ENCODE data around the gene LTBP1. TPM values are rescaled to one million over a fixed set of nuclear protein-coding genes. Genes with fewer than 3 reads are reported as not detected.
"Not testable (repeated sequence)": the region's sequence is repeated elsewhere in the genome, so short reads cannot be mapped to it uniquely, and the experiment has no call there.

Gene LTBP1
- total and polyA plus RNA-seq, 2 donors (not counting 1 experiment from before 2014, with no cell fraction given): 0.69 TPM; not detected in 1

DNA sequence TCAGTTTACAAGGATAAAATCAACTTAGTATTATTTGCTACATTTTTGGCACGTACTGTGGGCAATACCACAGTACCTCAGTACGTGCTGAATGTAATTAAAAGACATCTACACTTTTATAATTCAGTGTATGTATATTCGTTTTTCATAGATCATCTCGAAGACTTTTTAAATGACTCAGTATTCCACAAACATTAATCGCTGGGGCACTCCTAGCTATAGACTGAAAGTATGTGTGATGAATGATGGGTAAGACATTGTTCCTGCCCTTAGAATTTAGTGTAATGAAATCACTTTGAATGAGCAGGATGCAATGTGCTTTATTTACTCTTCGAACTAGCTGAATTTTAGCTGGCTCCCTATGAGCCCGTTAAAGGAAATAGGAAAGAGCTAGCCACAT lies 284.1 kb downstream of the LTBP1 start:
- no peak overlapping the region for H3K27ac ChIP-seq (ENCODE audit: low read length in 2 of 2)
- DNase-seq: no peak
- CTCF ChIA-PET: no interaction called here

DNA sequence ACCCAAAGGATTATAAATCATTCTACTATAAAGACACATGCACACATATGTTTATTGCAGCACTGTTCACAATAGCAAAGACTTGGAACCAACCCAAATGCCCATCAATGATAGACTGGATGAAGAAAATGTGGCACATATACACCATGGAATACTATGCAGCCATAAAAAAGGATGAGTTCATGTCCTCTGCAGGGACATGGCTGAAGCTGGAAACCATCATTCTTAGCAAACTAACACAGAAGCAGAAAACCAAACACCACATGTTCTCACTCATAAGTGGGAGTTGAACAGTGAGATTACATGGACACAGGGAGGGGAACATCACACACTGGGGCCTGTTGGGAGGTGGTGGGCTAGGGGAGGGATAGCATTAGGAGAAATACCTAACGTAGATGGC lies 288.8 kb downstream of the LTBP1 start:
- POLR2A ChIA-PET; H3K27me3 Mint-ChIP-seq; ATAC-seq (ENCODE audit: low read depth); H3K36me3 ChIP-seq (replicated peaks in 1 of 2; ENCODE audit: control extremely low read depth in 1 of 2, control insufficient read depth in 1 of 2, extremely low read depth in 1 of 2, insufficient read depth in 2 of 2, low read length in 1 of 2); DNase-seq; H3K4me3 Mint-ChIP-seq; H3K27ac Mint-ChIP-seq; H3K79me2 ChIP-seq (ENCODE audit: control insufficient read depth, insufficient read depth, low read length); CTCF ChIA-PET; H3K9me3 Mint-ChIP-seq (ENCODE audit: insufficient read depth); H3K9ac ChIP-seq (ENCODE audit: low read length); H3K27me3 ChIP-seq (replicated peaks in 1 of 4; ENCODE audit: control extremely low read depth in 1 of 4, control insufficient read depth in 3 of 4, insufficient read depth in 4 of 4, low read length in 3 of 4); H3K4me3 ChIP-seq (ENCODE audit: control extremely low read depth in 1 of 5, extremely low read depth in 1 of 5, insufficient read depth in 1 of 5, low read depth in 2 of 5, low read length in 4 of 5); H3K4me1 Mint-ChIP-seq; H3K4me2 ChIP-seq (replicated peaks; ENCODE audit: low read depth, low read length, poor library complexity, severe bottlenecking); H3K9me3 ChIP-seq (ENCODE audit: control extremely low read depth in 1 of 3, control insufficient read depth in 2 of 3, insufficient read depth in 1 of 3, low read length in 2 of 3); H3K4me1 ChIP-seq (ENCODE audit: control insufficient read depth in 2 of 2, insufficient read depth in 2 of 2, low read length in 2 of 2); H4K20me1 ChIP-seq (ENCODE audit: control insufficient read depth, insufficient read depth, low read length, poor library complexity, severe bottlenecking); intact Hi-C loops (cut with micrococcal nuclease); H3K27ac ChIP-seq (ENCODE audit: low read length in 2 of 2); H2AFZ ChIP-seq (ENCODE audit: insufficient read depth, low read depth, low read length, poor library complexity, severe bottlenecking): not testable (repeated sequence)
- WGBS (ENCODE audit: insufficient coverage): no CpG with 5 or more reads among the region's 1 CpG

More for the DNA sequence above, 284.1 kb downstream of the LTBP1 start:
- Histone ChIP-seq H3K4me1 (ENCODE audit: control insufficient read depth in 2 of 2, insufficient read depth in 2 of 2, low read length in 2 of 2) (no peaks in the 10 kb centered on the region), H3K9ac (ENCODE audit: low read length) (no peak overlapping the region), H3K4me3 (ENCODE audit: control extremely low read depth in 1 of 5, extremely low read depth in 1 of 5, insufficient read depth in 1 of 5, low read depth in 2 of 5, low read length in 4 of 5) (no peak overlapping the region), H3K27me3 (replicated peaks in 1 of 4; ENCODE audit: control extremely low read depth in 1 of 4, control insufficient read depth in 3 of 4, insufficient read depth in 4 of 4, low read length in 3 of 4) (peaks cover 0 to 2% (median 0%) of the 10 kb centered on the region in 4 experiments), H3K36me3 (replicated peaks in 1 of 2; ENCODE audit: control extremely low read depth in 1 of 2, control insufficient read depth in 1 of 2, extremely low read depth in 1 of 2, insufficient read depth in 2 of 2, low read length in 1 of 2) (no peaks in the 10 kb centered on the region), H4K20me1 (ENCODE audit: control insufficient read depth, insufficient read depth, low read length, poor library complexity, severe bottlenecking) (no peaks in the 10 kb centered on the region), H3K79me2 (ENCODE audit: control insufficient read depth, insufficient read depth, low read length) (no peaks in the 10 kb centered on the region), H3K4me2 (replicated peaks; ENCODE audit: low read depth, low read length, poor library complexity, severe bottlenecking) (no peak overlapping the region), H2AFZ (ENCODE audit: insufficient read depth, low read depth, low read length, poor library complexity, severe bottlenecking) (no peak overlapping the region), H3K9me3 (ENCODE audit: control extremely low read depth in 1 of 3, control insufficient read depth in 2 of 3, insufficient read depth in 1 of 3, low read length in 2 of 3) (no peaks in the 10 kb centered on the region)
- no peaks in the 10 kb centered on the region for H3K4me1 Mint-ChIP-seq
- no peak overlapping the region for H3K4me3 Mint-ChIP-seq
- no CpG with 5 or more reads among the region's 7 CpGs for WGBS (ENCODE audit: insufficient coverage)
- ATAC-seq (ENCODE audit: low read depth): no peak
- POLR2A ChIA-PET: no interaction called here
- intact Hi-C loops (cut with micrococcal nuclease): no loop called here
- peaks cover 4% of the 10 kb centered on the region for H3K27me3 Mint-ChIP-seq
- TF ChIP-seq CTCF (IDR thresholded peaks at IDR 0.05): no peak
- TF ChIP-seq EZH2 (IDR thresholded peaks at IDR 0.05; ENCODE audit: borderline replicate concordance, insufficient read depth, low read depth, low read length, poor library complexity, severe bottlenecking): no peak
- no peak overlapping the region for H3K27ac Mint-ChIP-seq
- H3K9me3 Mint-ChIP-seq (ENCODE audit: insufficient read depth): no peaks in the 10 kb centered on the region
